HG03135 (cell line): Measurements from ENCODE around the gene ARRDC3.
A peak's percentile ranks its signal among the peaks of the same experiment; 100 is the strongest.

Source experiments
- ATAC-seq: cut with Tn5 transposase; IDR thresholded peaks from one replicate; pipeline ENCODE4 v1.9.1; 2021; ENCODE audit warnings: mild to moderate bottlenecking, moderate library complexity; ENCODE audit not compliant: unreplicated experiment

ARRDC3 gene

DNA sequence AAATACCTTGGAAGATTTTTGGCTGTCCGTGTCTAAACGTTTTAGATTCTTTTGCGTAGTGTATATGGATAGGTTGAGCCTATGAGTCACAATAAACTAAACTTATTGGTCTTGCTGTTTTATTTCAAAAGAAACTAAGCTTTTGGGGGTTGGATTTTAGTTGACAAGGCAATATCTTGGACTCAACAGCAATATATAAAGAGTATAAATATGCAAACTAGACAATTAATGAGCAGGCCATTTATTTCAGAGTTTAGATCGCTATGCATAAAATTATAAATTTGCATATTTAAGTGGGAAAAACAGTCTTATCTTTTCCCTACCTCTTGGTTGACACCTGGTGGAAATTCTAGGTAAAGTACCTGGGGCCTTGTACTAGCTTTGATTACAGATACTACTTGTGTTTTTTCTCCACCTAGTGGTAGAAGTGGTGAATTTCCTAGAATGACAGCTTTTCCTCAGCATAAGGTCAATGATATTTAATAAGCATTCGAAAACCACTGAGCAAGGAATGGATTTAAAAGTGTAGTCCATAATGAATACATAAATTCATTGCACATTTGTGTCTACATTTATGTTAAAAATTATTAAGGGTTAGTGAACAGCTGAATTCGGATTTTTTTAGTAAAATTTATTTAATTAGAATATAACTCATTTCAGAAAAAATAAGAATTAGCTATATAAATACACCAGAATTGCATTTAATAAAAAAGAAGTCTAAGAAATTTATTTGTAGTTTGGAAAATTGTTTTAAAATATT, 1.7 kb upstream of the ARRDC3 start:
- ATAC-seq: peak; percentile 9

DNA sequence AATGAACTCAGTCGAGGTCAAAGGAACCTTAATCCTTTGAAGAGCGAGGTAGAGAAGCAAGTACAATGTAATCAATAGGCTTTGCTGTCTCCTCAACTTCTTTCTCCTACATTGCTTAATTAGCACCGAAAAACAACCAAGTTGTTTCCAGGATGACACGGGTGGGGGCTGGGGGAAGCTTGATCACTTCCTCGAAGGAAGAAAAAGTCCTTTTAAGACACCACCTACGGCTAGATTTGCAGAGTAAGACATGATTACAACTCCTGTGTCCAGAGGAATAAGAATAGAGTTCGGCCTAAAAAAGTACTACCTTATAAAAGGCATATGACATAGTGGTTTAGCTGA, 811 bp upstream of the ARRDC3 start:
- ATAC-seq: no peak

DNA sequence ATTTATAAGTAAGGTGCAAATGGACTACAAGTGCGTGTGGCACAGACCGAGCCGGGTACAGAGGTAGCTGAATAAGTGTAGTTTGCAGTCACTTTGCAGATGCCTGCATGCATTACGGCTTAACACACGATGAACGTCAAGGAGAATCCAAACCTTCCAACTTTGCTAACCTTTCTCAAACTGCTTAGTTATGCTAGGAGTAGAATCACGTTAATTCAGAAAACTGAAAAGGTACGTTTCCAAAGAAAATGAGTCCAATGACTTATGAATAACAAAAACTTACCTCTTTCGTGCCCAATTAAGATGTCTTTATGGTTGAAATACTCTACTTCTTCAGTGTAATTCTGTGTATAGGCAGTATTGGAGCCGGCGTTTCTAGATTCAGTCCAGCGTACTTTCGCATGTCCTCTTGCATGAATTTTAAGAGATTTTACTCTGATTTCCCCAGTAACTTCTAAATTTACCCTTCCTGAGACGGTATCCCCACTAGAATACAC, 539 bp downstream of the ARRDC3 start:
- ATAC-seq: no peak

DNA sequence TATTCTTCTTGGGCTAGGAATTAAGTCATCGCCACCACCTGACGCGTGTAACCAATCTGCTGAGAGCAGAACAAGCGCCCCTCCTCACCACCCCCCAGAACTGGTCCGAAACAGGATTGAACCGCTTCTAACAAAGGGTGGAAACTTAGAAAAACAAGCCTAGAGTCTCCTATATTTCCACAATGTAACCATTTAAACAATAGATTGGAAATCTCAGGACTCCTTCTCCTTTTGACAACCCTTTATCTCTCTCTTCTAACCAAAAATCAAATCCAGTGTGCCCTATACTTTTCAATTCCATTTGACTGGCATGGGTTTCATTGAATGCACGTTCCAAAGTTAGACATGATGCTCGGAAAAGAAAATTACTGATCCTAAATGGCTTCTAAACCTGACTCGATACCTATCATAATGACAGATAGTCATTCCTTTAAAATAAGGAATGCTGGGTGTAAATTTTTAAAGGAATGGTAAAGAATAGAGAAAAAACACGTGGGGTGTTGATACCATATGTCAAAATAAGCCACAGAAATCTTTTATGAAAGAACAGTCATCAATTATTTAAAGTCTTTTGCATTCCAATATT, 1.2 kb downstream of the ARRDC3 start:
- peak; percentile 20 for ATAC-seq

DNA sequence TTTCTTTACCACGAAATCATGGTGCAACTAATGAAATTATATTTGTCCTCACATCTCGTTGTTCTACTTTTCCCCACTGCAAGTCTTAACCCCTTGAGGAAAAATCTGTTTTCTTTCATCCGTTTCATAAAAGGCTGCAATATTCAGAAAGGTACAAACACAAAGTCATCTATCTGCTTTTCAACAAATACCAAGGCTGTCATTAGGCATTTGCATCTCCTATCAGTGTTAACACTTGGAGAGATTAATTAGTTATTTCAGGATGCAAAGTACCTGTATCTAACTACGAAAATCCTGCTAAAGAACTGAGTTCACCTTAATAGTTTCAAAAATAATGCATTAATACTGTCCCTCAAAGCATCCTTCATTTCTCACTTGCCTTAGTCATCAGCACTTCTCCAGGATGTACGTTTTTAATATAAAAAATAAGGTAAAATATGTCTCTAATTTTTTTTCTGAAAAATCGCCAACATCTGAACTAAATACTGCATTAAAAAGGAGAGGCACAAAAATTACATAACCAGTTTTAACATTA, 1.8 kb downstream of the ARRDC3 start:
- ATAC-seq: no peak

DNA sequence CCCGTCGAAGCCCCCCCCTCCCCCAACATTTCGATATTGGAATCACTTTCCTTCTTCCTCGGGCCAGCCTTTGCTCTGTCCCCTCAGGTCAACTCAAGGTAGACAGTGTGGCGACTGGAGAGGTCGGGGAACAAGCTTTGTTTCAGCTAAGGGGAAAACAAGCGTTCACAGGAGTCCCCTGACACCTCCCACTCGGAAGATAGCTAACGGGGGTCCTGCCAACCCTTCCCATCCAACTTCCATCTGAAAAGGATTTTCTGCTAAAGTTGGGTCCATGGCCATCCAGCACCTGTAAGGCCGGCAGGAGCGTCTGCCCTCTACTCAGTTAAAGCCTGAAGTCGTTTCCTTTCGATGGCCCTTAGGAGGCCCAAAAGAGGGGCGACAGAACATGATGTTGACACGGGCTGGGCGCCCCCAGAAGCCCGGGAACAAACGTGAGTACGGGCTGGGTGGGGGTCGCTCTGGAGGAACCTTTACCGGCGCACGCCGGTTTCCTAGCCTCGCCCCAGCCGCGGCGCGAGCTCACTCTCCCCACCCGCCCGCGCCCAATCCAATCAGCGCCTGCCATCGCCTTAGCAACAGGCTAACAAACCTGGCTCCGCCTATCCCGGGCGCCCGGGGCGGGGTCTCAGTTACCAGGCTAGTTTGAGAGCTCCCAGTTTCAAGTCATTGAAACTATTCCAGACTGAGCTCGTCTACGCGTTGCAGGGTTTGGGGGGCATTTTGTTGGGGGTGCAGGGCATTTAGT, 2.5 kb downstream of the ARRDC3 start:
- peak; percentile 48 for ATAC-seq

DNA sequence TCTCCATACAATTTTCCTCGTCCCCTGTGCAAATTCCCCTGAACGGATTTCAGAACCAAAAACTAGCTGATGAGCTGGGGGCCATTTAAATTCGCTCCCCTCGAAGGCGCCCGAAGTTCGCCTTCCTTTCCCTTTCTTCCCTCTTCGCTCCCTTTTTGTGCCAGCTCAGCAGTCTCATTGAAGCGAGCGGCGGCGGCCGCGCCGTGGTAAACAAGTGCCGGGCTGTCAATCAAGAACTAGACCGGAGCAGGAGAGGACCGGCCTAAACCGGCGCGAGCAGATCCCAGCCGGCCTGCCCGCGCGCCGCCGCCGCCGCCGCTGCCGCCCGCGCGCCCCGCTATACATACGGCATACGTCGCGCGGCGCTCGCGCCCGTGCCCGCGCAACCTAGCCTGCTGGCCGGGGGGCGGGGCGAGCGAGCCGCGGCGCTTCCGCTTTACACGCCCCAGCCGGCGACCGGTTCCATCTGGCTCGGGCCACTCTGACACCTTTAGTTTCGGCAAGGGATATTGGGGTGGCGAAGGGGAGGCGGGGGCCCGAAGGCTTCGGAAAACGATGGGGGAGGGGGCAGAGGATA, 3.1 kb downstream of the ARRDC3 start:
- peak; percentile 51 for ATAC-seq

DNA sequence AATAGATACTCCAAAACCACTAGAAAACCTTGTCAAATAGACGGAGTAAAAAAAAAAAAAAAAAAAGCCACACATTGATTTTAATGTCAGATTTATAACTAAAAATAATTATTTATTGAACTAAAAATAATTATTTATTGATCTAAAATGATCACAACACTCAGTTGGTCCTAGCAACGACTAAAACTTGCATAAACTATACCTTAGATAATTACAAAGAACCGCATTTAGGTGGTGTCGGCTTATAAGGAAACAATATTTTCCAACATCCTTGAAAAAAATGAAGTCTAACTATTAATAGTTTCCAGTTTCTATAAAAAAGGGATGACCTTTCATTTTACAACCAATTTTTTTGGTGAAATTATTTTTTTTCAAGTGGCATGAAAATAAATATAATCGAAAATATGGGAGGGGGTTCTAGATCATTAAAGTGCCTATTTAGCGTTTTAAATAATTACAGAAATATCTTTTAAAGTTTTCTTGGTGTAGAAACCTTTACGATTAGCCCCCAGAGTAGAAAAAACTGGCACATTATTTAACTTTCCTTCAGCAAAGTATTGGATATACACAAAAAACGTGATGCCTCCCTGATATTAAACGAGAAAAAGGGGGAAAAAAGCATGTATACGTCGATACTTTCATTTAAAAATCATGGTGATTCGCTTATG, 3.7 kb downstream of the ARRDC3 start:
- no peak for ATAC-seq

DNA sequence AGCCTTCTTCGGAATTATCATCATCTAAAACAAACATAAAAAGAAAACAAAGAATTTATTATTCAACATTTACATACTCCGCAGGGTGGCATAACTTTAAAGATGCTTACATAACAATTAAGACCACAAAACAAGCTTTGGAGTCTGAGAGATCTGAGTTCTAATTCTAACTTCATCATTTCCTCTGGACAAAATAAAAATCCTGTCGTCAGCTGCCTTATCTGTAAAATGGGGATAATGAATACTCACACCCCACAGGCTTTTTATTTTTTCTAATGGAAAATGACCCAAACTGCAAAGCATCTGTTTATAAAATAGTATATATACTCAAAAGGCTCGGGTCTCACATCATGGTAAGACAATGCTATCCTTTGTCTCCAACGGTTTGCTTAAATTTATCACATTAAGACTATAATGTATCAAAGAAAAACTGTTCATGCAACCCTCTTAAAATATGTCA, 4.3 kb downstream of the ARRDC3 start:
- ATAC-seq: no peak

DNA sequence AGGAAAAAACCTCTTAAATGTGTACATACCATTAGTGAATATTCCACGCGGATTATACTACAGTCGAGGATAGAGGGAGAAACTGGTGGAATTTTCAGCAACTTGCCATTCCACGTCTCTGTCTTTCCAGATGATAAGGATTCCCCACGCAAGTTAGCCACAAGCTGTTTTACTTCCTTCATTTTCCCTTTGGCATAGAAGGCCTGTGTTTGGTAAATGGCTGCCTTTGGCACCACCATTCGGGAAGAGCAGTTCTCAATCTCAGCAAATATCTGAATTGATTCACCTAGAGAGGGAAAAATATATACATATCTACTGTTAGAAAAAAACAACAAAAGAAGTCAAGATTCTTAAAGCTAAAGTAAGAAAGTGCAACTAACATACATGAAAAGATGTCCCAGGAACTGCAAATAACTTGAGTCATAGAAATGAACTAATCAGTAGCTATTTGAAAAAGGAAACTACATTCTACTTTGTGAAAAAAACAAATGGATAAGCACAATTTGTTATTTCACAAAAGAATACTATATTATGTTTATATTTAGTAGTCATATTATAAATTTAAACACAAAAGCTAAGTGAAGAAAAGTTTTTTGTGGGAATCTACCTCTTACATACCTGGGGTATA, 8.1 kb downstream of the ARRDC3 start:
- ATAC-seq: no peak

DNA sequence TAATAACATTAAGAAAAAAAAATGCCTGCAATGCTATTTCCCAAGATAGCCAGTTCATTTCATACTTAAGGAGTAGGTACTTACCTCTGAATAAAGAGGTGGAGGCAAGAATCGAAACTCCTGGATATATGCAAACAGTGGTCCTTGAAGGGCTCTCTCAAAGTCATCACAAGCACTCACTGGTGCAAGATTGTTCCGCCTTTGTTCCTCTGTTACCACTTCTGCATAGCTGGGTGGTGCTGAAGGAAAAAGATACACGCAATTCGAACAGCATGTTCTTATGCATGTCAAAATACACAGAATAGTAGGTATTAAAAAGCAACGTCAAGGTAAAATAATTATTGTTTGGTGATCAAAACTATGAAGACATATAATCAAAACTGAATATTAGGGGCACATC, 9.5 kb downstream of the ARRDC3 start:
- ATAC-seq: no peak

DNA sequence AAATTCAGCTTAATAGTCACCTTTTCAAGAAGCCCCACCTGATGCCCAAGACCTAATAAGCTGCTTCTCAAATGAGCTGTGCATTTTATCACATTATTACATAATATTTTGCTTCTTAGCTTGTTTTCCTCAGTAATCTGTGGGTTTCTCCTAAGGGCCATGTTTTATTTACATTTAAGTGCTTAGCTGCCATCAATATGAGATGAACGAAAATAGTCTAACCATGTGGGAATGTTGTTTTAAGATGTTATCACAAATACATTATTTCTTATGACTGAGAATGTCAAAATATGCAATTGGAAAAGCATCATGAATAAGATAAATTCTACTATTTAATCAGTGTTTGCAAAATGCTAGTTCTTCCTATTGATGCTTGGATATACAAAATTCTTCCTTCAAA, 10.1 kb downstream of the ARRDC3 start:
- ATAC-seq: no peak

DNA sequence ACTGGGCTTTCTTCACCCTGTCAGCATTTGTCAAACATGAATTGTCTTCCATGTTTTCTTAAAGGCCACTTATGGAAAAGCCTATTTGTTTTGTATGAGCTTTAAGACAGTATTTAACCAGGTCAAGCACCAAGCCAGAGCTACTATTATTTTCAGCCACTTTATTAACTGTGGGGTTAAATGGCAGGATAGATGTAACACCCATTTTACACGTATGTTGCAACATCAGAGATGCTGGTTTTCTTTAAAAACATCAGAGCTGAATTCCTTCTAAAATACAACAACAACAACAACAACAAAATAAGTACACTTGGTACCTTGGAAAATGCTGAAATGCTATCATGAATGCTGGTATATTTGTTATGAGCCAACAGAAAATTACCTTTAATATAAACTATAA, 13.6 kb downstream of the ARRDC3 start:
- ATAC-seq: no peak

DNA sequence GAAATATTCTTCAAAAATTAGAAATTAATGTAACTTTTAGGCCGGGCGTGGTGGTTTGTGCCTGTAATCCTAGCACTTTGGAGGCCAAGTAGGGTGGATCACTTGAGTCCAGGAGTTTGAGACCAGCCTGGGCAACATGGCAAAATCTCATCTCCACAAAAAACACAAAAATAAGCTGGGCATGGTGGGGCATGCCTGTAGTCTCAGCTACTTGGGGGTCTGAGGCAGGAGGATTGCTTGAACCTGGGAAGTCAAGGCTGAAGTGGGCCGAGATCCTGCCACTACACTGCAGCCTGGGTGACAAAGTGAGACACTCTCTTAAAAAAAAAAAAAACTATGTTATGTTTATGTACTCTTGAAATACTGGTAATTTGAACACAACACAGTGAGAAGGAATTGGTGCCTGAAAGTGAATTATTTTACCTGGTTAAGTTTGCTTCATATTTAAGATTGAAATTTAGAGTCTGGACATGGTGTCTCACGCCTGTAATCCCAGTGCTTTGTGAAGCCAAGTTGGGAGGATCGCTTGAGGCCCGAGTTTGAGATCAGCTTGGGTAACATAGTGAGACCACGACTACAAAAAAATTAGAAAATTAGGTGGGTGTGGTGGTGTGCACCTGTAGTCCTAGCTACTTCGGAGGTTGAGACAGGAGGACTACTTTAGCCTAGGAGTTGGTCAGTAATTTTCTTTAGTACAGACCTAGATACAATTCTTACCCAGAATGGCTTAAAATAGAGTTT, 15.0 kb downstream of the ARRDC3 start:
- no peak for ATAC-seq

DNA sequence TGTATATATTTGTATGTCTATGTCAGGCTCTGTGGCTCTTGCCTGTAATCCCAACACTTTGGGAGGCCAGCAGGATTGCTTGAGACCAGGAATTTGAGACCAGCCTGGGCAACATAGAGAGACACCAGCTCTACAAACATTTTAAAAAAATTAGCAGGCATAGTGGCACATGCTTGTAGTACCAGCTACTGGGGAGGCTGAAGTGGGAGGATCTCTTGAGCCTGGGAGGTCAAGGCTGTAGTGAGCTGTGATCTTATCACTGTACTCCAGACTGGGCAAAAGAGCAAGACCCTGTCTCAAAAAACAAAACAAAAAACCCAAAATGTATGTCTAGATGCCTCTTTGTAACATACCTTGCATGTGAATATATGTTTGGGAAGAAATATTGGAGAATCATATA, 15.8 kb downstream of the ARRDC3 start:
- no peak for ATAC-seq

DNA sequence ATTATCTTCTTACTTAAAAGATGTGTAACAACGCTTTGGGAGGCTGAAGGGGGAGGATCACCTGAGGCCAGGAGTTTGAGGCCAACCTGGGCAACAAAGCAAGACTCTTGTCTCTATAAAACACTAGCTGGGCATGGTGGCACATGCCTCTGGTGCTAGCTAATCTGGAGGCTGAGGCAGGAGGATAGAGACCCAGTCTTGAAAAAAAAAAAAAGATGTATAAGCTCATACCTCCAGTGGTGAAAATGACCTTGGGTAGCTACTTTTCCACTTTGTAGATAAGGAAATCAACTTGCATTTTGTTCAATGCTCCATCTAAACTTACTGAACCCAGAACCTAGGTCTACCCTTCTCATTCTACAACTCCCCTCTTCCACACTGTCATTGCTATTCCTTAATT, 16.6 kb downstream of the ARRDC3 start:
- ATAC-seq: no peak

DNA sequence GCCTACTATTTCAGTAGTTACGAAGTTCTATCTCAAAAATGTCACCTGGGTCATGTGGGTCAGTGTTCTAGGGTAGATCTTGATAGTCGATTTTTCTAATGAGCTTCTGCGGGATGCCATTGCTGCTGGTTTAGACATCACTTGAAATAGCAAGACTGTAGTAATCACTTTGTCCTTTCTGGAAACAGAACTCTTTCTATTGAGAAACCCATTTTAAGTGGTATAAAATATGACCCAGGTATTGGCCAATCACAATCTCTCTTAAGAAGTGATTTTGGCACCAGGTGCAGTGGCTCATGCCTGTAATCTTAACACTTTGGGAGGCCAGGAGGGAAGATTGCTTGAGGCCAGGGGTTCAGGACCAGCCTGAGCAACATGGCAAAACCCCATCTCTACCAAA, 17.6 kb downstream of the ARRDC3 start:
- ATAC-seq: no peak

DNA sequence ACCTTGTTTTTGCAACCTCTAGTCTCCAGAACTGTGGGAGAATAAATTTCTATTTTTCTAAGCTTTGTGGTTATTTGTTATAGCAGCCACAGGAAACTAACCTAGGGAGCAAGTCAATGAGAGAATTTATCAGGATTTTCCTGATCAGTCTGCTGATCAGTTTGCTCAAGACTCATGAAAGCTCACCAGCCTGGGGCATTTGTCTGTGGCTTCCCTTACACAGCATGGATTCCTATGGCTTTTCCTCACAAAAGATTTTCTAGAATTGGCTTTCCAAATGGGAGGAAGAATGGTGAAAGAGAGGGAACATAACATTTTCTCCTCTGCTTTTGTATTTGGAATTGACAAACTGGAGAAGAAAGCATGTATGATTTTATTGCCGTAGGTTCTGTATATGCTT, 20.2 kb downstream of the ARRDC3 start:
- ATAC-seq: no peak

DNA sequence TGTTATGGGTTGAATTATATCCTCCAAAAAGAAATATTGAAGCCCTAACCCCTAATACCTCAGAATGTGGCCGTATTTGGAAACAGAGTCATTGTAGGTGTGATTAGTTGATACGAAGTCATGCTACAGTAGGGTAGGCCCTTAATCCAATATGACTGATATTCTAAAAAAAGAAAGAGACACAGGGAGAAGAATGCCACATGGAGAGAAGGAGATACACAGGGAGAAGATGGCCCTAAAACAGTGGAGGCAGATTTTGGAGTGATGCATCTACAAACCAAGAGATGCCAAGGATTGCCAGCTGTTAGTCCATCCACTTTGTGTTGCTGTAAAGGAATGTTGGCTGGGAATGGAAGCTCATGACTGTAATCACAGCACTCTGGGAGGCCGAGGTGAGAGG, 21.3 kb downstream of the ARRDC3 start:
- ATAC-seq: no peak
